RWPE1 (cell line): ENCODE results near the gene IGF2BP2.

Experiments used
- CTCF ChIA-PET: fragments of 350-600 bp; sonication (Branson Sonifier 250); formaldehyde crosslinking; extraction: SDS; loops from one replicate; lab custom pipeline; 2021; lab: Yijun Ruan, JAX
- POLR2A ChIA-PET: fragments of 400-600 bp; formaldehyde crosslinking; extraction: SDS; loops from one replicate; lab custom pipeline; 2020; ENCODE audit warnings: antibody characterized with exemption; ENCODE audit not compliant: low non-redundant PET; lab: Yijun Ruan, JAX
- DNase-seq: peaks from one replicate; pipeline ENCODE4 v3.0.0; 2012; ENCODE audit warnings: low spot score
- H3K27ac ChIP-seq: fragments of 450-650 bp; 2 replicates; pipeline ENCODE4 v1.5.1; 2017
- CTCF ChIP-seq: fragments of 450-650 bp; conservative IDR thresholded peaks from 2 replicates; pipeline ENCODE4 v1.5.1; 2017; ENCODE audit warnings: low read depth, mild to moderate bottlenecking

IGF2BP2 gene

GRCh38 chr3:185828755-185829154, 3.9 kb upstream of the IGF2BP2 start:
- POLR2A ChIA-PET: interaction anchor here (0.6 kb wide), 1 partner anchor 187 kb away, joined by 3 read pairs; no protein-coding TSS in a partner anchor
- CTCF ChIA-PET: no interaction called here
- no peak for DNase-seq
- no peak overlapping the region for H3K27ac ChIP-seq
- no peak for TF ChIP-seq CTCF

DNA sequence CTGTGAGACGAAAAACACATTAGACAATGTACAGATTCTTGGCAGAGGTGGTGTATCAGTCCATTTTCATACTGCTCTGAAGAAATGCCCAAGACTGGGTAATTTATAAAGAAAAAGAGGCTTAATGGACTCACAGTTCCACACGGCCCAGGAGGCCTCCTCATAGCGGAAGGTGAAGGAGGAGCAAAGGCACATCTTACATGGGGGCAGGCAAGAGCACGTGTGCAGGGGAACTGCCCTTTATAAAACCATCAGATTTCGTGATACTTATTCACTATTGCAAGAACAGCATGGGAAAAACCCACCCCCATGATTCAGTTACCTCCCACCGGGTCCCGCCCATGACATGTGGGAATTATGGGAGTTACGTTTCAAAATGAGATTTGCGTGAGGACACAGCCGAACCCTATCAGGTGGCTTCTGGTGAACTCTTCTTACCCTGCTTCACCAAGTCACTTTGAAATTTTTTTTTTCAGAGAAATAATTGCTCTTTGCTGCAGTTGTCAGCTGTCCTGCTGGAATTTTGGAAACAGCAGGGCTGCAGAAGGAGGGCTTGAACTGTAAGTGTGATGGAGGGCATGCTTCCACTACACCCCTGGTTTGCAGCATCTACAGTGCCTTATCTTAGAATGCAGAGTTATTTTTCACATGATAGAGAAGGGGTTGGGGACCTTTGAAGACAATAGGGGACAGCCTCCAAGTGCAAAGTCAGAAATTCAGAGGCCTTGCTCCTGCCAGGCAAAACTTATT, 2.9 kb upstream of the IGF2BP2 start:
- POLR2A ChIA-PET: no interaction called here
- no peak for TF ChIP-seq CTCF
- H3K27ac ChIP-seq: no peak overlapping the region
- DNase-seq: no peak
- CTCF ChIA-PET: no interaction called here

GRCh38 chr3:185825639-185826481, 1.0 kb upstream of the IGF2BP2 start:
- peak overlapping the region; percentile 95 for H3K27ac ChIP-seq
- POLR2A ChIA-PET: no interaction called here
- CTCF ChIA-PET: interaction anchor here (0.6 to 1.2 kb wide), 4 partner anchors 15 to 117 kb away, joined by 3 to 5 read pairs (median 3); no protein-coding TSS in a partner anchor
- no peak for TF ChIP-seq CTCF
- DNase-seq: peak; percentile 59

DNA sequence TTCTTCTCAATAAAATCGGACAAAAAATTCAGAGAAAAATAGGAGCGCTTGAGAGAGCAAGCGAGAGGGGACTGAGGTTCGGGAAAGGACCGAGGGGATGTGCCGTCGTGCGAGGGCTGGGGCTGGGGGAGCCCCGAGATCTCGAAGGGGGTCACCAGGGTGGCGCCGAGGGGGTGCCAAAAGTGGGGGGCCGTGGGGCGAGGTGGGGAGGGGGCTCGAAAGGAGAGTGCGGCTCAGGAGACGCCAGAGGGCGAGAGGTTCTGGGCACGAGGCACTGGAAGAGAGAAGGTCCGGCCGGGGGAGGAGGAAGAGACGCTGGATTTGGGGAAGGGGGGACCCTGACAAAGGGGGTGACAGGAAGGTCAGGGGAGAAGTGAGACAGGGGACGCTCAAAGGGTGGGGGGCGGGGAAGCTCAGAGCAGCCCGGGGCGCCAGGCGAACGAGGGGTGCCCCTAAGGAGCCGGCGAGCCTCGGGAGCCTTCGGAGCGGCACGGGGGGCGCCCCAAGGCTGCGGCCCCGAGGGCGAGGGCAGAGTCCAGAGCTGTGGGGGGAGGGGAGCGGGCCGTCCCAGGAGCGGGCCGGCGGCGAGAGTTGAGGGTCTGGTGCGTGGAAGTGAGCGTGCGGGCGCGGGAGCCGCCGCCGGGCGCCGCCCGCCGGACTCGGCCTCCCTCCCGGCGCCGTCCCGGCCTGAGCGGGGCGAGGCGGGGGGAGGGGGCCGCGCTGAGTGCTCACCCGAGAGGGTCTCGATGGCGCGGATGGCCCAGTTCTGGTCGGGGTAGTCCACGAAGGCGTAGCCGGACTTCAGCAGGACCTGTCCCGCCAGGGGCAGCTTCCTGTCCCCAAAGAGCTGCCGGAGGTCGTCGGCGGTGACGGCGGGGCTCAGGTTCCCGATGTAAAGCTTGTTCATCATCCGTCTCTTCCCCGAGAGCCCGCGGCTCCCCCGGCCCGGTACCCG, 514 bp downstream of the IGF2BP2 start:
- ChIA-PET POLR2A (interaction anchor here (0.6 kb wide), 1 partner anchor 674 kb away, joined by 3 read pairs; no protein-coding TSS in a partner anchor), CTCF (interaction anchor here (0.5 kb wide), 1 partner anchor 163 kb away, joined by 3 read pairs; no protein-coding TSS in a partner anchor)
- DNase-seq: peak; percentile 11
- H3K27ac ChIP-seq: peak overlapping the region; percentile 95
- no peak for TF ChIP-seq CTCF

- CTCF ChIA-PET: interaction anchor here (0.6 to 2.7 kb wide), 7 partner anchors 9 to 969 kb away, joined by 3 to 16 read pairs (median 4); no protein-coding TSS in a partner anchor
- TF ChIP-seq CTCF: no peak
- peak; percentile 20 for DNase-seq
- POLR2A ChIA-PET: interaction anchor here (0.5 to 0.8 kb wide), 3 partner anchors 98 to 961 kb away, joined by 3 read pairs; no protein-coding TSS in a partner anchor
- peak overlapping the region; percentile 95 for H3K27ac ChIP-seq
Measured at GRCh38 chr3:185823078-185824044, 1.5 kb downstream of the IGF2BP2 start.
